Measurements from ENCODE around the gene UPF2.
A peak's percentile ranks its signal among the peaks of the same experiment; 100 is the strongest.

UPF2 gene

DNA sequence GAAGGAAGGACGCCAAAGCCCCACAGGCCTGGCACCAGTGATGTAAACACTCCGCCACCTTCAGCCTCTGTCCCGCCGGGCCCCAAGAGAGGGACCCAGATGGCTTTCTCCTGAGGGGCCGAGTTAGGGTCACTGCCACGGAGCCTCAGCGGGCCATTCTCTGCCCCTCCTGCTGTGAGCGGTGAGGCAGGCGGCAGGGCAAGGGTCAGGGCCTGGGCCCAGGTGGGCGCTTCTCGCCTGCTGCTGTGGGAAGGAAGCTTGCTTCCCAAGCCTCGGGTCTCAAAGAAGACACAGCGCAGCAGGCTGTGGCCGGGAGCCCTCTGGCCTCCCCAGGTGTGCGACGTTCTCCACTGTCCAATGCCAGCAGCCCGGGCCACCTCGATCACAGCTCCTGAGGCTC lies 134.7 kb downstream of the UPF2 start:
- no peak overlapping the region for H3K4me3 Mint-ChIP-seq
- TF ChIP-seq, protein P1, sequence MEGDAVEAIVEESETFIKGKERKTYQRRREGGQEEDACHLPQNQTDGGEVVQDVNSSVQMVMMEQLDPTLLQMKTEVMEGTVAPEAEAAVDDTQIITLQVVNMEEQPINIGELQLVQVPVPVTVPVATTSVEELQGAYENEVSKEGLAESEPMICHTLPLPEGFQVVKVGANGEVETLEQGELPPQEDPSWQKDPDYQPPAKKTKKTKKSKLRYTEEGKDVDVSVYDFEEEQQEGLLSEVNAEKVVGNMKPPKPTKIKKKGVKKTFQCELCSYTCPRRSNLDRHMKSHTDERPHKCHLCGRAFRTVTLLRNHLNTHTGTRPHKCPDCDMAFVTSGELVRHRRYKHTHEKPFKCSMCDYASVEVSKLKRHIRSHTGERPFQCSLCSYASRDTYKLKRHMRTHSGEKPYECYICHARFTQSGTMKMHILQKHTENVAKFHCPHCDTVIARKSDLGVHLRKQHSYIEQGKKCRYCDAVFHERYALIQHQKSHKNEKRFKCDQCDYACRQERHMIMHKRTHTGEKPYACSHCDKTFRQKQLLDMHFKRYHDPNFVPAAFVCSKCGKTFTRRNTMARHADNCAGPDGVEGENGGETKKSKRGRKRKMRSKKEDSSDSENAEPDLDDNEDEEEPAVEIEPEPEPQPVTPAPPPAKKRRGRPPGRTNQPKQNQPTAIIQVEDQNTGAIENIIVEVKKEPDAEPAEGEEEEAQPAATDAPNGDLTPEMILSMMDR (IDR thresholded peaks at IDR 0.05) = no peak
- H3K36me3 Mint-ChIP-seq (ENCODE audit: low read depth) = no peaks in the 10 kb centered on the region
- peak overlapping the region; percentile 51 for H3K27ac Mint-ChIP-seq
- H3K4me1 Mint-ChIP-seq = peaks cover 27% of the 10 kb centered on the region
- DNase-seq = no peak
- H3K9me3 Mint-ChIP-seq = no peaks in the 10 kb centered on the region
- peaks cover 3% of the 10 kb centered on the region for H3K27me3 Mint-ChIP-seq (ENCODE audit: low read depth, poor library complexity)

DNA sequence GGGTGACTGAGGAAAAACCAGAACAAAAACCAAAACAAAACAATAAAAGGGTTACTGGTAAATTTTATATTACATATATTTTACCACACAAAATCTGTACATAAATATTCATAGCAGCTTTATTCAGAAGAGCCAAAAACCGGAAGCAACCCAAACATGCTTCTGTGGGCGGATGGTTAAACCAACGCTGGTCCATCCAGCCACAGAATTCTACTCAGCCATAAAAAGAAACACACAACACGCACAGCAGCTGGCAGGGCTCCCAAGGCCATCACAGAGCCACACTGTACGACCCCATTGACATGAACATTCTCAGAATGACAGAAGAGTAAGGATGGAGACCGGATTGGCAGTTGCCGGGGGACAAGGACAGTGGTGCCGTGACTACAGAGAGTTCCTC lies 135.9 kb downstream of the UPF2 start:
- H3K27ac Mint-ChIP-seq = no peak overlapping the region
- H3K4me3 Mint-ChIP-seq = no peak overlapping the region
- TF ChIP-seq, protein P1 (IDR thresholded peaks at IDR 0.05) = no peak
- H3K9me3 Mint-ChIP-seq = no peaks in the 10 kb centered on the region
- H3K4me1 Mint-ChIP-seq = peaks cover 30% of the 10 kb centered on the region
- no peak for DNase-seq
- H3K27me3 Mint-ChIP-seq (ENCODE audit: low read depth, poor library complexity) = peaks cover 9% of the 10 kb centered on the region
- H3K36me3 Mint-ChIP-seq (ENCODE audit: low read depth) = no peaks in the 10 kb centered on the region

DNA sequence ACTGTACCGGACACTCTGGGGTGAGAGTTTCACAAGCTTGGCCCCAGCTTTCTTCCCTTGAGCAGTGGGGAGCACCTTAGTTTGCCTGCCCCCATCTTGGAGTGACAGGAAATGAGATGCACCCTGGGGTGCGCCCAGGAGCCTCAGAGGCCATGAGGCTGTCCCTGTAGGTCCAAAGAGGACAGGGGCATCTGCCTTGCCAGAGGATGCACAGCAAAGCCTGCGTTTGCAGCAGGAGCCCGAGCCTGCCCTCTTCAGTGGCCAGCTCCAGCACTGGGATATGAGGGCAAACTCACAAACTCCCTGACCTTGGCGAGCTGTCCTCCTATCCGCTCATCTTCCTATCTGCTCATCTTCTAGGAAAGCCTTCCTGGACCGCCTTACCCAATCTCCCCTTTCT lies 140.0 kb downstream of the UPF2 start:
- Mint-ChIP-seq H3K36me3 (ENCODE audit: low read depth) (no peaks in the 10 kb centered on the region), H3K27me3 (ENCODE audit: low read depth, poor library complexity) (peaks cover 9% of the 10 kb centered on the region), H3K4me3 (no peak overlapping the region), H3K4me1 (peaks cover 30% of the 10 kb centered on the region), H3K9me3 (no peaks in the 10 kb centered on the region), H3K27ac (no peak overlapping the region)
- TF ChIP-seq, protein P1 (IDR thresholded peaks at IDR 0.05) = no peak
- DNase-seq = no peak

DNA sequence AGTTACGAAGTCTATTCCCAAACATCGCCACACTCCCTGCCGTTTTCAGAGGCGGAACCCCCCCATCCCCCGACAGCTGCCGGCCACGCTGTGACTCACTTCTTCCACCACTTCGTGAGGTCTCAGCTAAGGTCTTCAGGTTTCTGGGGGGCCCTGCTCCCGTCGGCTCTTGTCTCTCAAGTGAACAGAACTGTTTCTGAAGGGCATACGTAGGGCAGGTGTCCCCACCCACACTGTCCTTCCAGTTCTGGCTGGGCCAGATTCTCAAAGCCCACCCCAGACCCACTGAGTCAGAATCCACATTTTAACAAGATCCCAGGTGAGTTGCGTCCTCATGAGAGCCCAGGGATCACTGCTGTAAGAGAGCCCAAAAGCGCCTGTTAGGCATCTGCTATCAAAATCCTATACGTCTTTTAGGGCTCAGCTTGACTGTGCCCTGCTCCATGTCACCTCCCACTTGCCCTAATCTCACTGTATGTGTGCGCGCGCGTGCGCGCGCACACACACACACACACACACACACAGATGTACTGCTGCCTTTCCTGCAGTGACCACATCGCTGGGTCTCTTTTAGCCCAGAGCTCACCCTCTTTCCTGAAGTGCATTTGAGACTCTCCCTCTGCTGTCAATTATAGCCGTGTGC lies 140.7 kb downstream of the UPF2 start:
- no peak for DNase-seq
- peaks cover 9% of the 10 kb centered on the region for H3K27me3 Mint-ChIP-seq (ENCODE audit: low read depth, poor library complexity)
- TF ChIP-seq, protein P1 (IDR thresholded peaks at IDR 0.05) = no peak
- H3K4me1 Mint-ChIP-seq = peaks cover 28% of the 10 kb centered on the region
- no peak overlapping the region for H3K4me3 Mint-ChIP-seq
- no peaks in the 10 kb centered on the region for H3K9me3 Mint-ChIP-seq
- peak overlapping the region; percentile 22 for H3K27ac Mint-ChIP-seq
- H3K36me3 Mint-ChIP-seq (ENCODE audit: low read depth) = no peaks in the 10 kb centered on the region

DNA sequence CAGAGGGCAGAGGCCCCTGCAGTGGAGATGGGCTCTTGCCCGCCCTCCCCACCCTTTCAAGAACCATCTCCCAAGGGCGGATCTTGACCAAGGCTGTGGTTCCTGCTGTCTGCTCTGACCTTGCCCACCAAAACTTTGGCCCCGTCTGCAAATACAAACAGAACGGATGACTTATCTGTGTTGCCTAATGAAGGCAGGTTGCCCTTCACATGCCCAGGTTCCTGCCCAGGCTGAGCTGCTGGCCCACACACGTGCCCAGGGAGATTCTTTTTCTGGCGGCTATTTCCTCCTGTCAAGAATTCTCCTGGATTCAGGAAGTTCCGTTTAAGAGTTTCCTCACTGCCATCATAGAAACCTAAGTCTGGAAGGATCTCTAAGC lies 141.2 kb downstream of the UPF2 start:
- DNase-seq = no peak
- TF ChIP-seq, protein P1 (IDR thresholded peaks at IDR 0.05) = no peak
- H3K9me3 Mint-ChIP-seq = no peaks in the 10 kb centered on the region
- H3K4me1 Mint-ChIP-seq = peaks cover 24% of the 10 kb centered on the region
- H3K27me3 Mint-ChIP-seq (ENCODE audit: low read depth, poor library complexity) = peaks cover 9% of the 10 kb centered on the region
- peak overlapping the region; percentile 22 for H3K27ac Mint-ChIP-seq
- no peaks in the 10 kb centered on the region for H3K36me3 Mint-ChIP-seq (ENCODE audit: low read depth)
- no peak overlapping the region for H3K4me3 Mint-ChIP-seq

DNA sequence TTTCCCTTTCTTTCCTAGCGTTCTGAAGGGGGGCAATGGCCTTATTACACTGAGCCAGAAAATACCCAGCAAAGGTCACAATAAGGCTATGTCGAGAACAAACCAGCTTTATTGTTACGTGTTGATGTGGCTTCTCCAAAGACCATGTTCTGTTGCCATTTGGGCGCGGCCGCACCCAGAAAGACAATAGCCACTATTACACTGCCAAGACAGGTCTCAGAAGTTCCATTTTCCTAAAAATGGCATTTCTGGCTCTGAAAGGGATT lies 141.6 kb downstream of the UPF2 start:
- Mint-ChIP-seq H3K4me3 (no peak overlapping the region), H3K27ac (no peak overlapping the region), H3K27me3 (ENCODE audit: low read depth, poor library complexity) (peaks cover 9% of the 10 kb centered on the region), H3K9me3 (no peaks in the 10 kb centered on the region), H3K4me1 (peaks cover 24% of the 10 kb centered on the region), H3K36me3 (ENCODE audit: low read depth) (no peaks in the 10 kb centered on the region)
- DNase-seq = no peak
- TF ChIP-seq, protein P1 (IDR thresholded peaks at IDR 0.05) = no peak

All from nephron progenitor cell (in vitro differentiated cells).